Hematopoietic multipotent progenitor cell treated with erythropoietin and hydrocortisone succinate and interleukin-3 and kit ligand, for 4 days (in vitro differentiated cells): Measurements from ENCODE around the gene COL23A1.
A peak's percentile ranks its signal among the peaks of the same experiment; 100 is the strongest.

Experiments used
- DNase-seq: peaks from one replicate; pipeline ENCODE4 v3.0.0-alpha.2; 2015

The COL23A1 gene

GRCh38 chr5:178248750-178249149 lies 341.4 kb downstream of the COL23A1 start:
- no peak for DNase-seq

GRCh38 chr5:178247481-178248456 lies 342.4 kb downstream of the COL23A1 start:
- no peak for DNase-seq

GRCh38 chr5:178246624-178247279 lies 343.4 kb downstream of the COL23A1 start:
- DNase-seq = peak; percentile 36

- no peak for DNase-seq
These were observed 344.8 kb downstream of the COL23A1 start for GRCh38 chr5:178245389-178245788.

- DNase-seq = no peak
These were observed 345.6 kb downstream of the COL23A1 start for GRCh38 chr5:178244576-178244975.

- DNase-seq = no peak
These were observed 347.8 kb downstream of the COL23A1 start for GRCh38 chr5:178242416-178242815.

- no peak for DNase-seq
These were observed 348.4 kb downstream of the COL23A1 start for GRCh38 chr5:178241688-178242231.

- peak; percentile 91 for DNase-seq
These were observed 348.9 kb downstream of the COL23A1 start for GRCh38 chr5:178241231-178241663.

- peak; percentile 71 for DNase-seq
These were observed 349.4 kb downstream of the COL23A1 start for GRCh38 chr5:178240766-178241165.

- DNase-seq = no peak
These were observed 349.9 kb downstream of the COL23A1 start for GRCh38 chr5:178240341-178240741.

GRCh38 chr5:178239626-178240301 lies 350.4 kb downstream of the COL23A1 start:
- peak; percentile 49 for DNase-seq

- no peak for DNase-seq
These were observed 351.2 kb downstream of the COL23A1 start for GRCh38 chr5:178238711-178239592.

GRCh38 chr5:178238313-178238635 lies 351.9 kb downstream of the COL23A1 start:
- DNase-seq = no peak

GRCh38 chr5:178237431-178238312 lies 352.5 kb downstream of the COL23A1 start:
- DNase-seq = peak; percentile 55

- DNase-seq = peak; percentile 60
These were observed 353.5 kb downstream of the COL23A1 start for GRCh38 chr5:178236679-178237078.

- DNase-seq = no peak
These were observed 354.1 kb downstream of the COL23A1 start for GRCh38 chr5:178236126-178236525.

- no peak for DNase-seq
These were observed 354.6 kb downstream of the COL23A1 start for GRCh38 chr5:178235588-178235974.

- peak; percentile 91 for DNase-seq
These were observed 355.2 kb downstream of the COL23A1 start for GRCh38 chr5:178234750-178235587.

GRCh38 chr5:178234121-178234749 lies 356.0 kb downstream of the COL23A1 start:
- no peak for DNase-seq
